CD14-positive monocyte (primary cell): ENCODE results near the gene SCN10A. TPM values are rescaled to one million over a fixed set of nuclear protein-coding genes. Genes with fewer than 3 reads are reported as not detected.

Source experiments
- DNase-seq, 3 donors: peaks; one replicate each; pipeline ENCODE4 v3.0.0-alpha.2; 2011 to 2022
- H2AFZ ChIP-seq: 2 replicates; pipeline ENCODE4 v1.6.0; 2012; ENCODE audit warnings: mild to moderate bottlenecking, low read depth, low read length, inconsistent platforms; ENCODE audit not compliant: insufficient read depth, poor library complexity, severe bottlenecking
- H3K27ac ChIP-seq, 2 donors: 1 replicate in 1 of 2; 2 replicates in 1 of 2; pipeline ENCODE4 v1.5.1; 2012 to 2013; ENCODE audit warnings: low read length in 2 of 2, control low read depth in 1 of 2, inconsistent platforms in 1 of 2, low read depth in 1 of 2, mild to moderate bottlenecking in 1 of 2
- H3K27me3 ChIP-seq, 2 donors: one replicate each; pipeline versions ENCODE4 v1.6.0 to v1.6.1; 2011 to 2013; ENCODE audit warnings: low read length in 2 of 2; ENCODE audit not compliant: control insufficient read depth in 2 of 2, insufficient read depth in 2 of 2
- H3K36me3 ChIP-seq, 2 donors: replicated peaks in 1 of 2; 1 replicate in 1 of 2; 2 replicates in 1 of 2; pipeline versions ENCODE4 v1.5.1 to v1.6.1; 2012 to 2013; ENCODE audit warnings: low read length in 2 of 2, control low read depth in 1 of 2, inconsistent platforms in 1 of 2, mild to moderate bottlenecking in 1 of 2; ENCODE audit not compliant: insufficient read depth in 2 of 2, control insufficient read depth in 1 of 2
- H3K4me1 ChIP-seq, 2 donors: 1 replicate in 1 of 2; 2 replicates in 1 of 2; pipeline versions ENCODE4 v1.5.1 to v1.6.1; 2012 to 2013; ENCODE audit warnings: low read length in 2 of 2, control low read depth in 1 of 2, inconsistent platforms in 1 of 2, mild to moderate bottlenecking in 1 of 2, moderate library complexity in 1 of 2; ENCODE audit not compliant: insufficient read depth in 2 of 2, control insufficient read depth in 1 of 2
- H3K4me2 ChIP-seq: replicated peaks from 2 replicates; pipeline ENCODE3; 2012; ENCODE audit warnings: low read length, moderate library complexity, mild to moderate bottlenecking; ENCODE audit not compliant: poor library complexity, severe bottlenecking; ENCODE audit errors: extremely low read depth
- H3K4me3 ChIP-seq, 3 experiments: fragments of 200-600 bp in 1 of 3; sonication (generic) in 1 of 3; replicated peaks in 1 of 3; 1 replicate in 2 of 3; 2 replicates in 1 of 3; pipeline ENCODE4 v1.5.1; 2011 to 2013; ENCODE audit warnings: low read length in 3 of 3, mild to moderate bottlenecking in 3 of 3, control low read depth in 2 of 3, low read depth in 2 of 3, inconsistent platforms in 1 of 3, moderate library complexity in 1 of 3
- H3K79me2 ChIP-seq: 2 replicates; pipeline ENCODE4 v1.6.0; 2012; ENCODE audit warnings: mild to moderate bottlenecking, control low read depth, inconsistent platforms, low read length, moderate library complexity; ENCODE audit not compliant: insufficient read depth
- H3K9ac ChIP-seq: 2 replicates; pipeline ENCODE4 v1.6.0; 2017; ENCODE audit warnings: low read length, mild to moderate bottlenecking; ENCODE audit not compliant: insufficient read depth, poor library complexity, severe bottlenecking
- H3K9me3 ChIP-seq, 2 donors: replicated peaks in 1 of 2; 1 replicate in 1 of 2; 2 replicates in 1 of 2; pipeline versions ENCODE4 v1.5.1 to v1.6.1; 2012 to 2013; ENCODE audit warnings: low read length in 2 of 2, control low read depth in 1 of 2; ENCODE audit not compliant: control insufficient read depth in 1 of 2, insufficient read depth in 1 of 2
- H4K20me1 ChIP-seq: 2 replicates; pipeline ENCODE4 v1.6.0; 2012; ENCODE audit warnings: mild to moderate bottlenecking, low read length, control low read depth, moderate library complexity; ENCODE audit not compliant: insufficient read depth
- H3K27ac Mint-ChIP-seq, 7 donors: one replicate each; pipeline ENCODE4 v1.8.0; 2020; ENCODE audit warnings: mild to moderate bottlenecking in 7 of 7, mixed read lengths in 7 of 7, moderate library complexity in 6 of 7, inconsistent platforms in 2 of 7
- H3K27me3 Mint-ChIP-seq, 3 donors: one replicate each; pipeline ENCODE4 v1.8.0; 2021 to 2022; ENCODE audit warnings: low read depth in 3 of 3, mild to moderate bottlenecking in 3 of 3, mixed read lengths in 3 of 3, moderate library complexity in 3 of 3, inconsistent platforms in 1 of 3
- H3K36me3 Mint-ChIP-seq, 2 donors: one replicate each; pipeline ENCODE4 v1.8.0; 2020; ENCODE audit warnings: mixed read lengths in 2 of 2, inconsistent platforms in 1 of 2, mild to moderate bottlenecking in 1 of 2
- H3K4me1 Mint-ChIP-seq: one replicate; pipeline ENCODE4 v1.8.0; 2020; ENCODE audit warnings: mild to moderate bottlenecking, mixed read lengths
- H3K4me3 Mint-ChIP-seq, 2 donors: one replicate each; pipeline ENCODE4 v1.8.0; 2020; ENCODE audit warnings: mild to moderate bottlenecking in 2 of 2, mixed read lengths in 2 of 2, moderate library complexity in 1 of 2
- H3K9me3 Mint-ChIP-seq, 7 donors: one replicate each; pipeline ENCODE4 v1.8.0; 2020 to 2022; ENCODE audit warnings: mixed read lengths in 7 of 7, mild to moderate bottlenecking in 6 of 7, moderate library complexity in 6 of 7, inconsistent platforms in 2 of 7
- CTCF ChIP-seq: fragments of 200-600 bp; IDR thresholded peaks from one replicate; pipeline ENCODE4 v1.8.0; 2022; ENCODE audit warnings: antibody characterized with exemption, mild to moderate bottlenecking
- WGBS: methylation state at CpG from one replicate; pipeline ENCODE4 v1.1.5; 2013; ENCODE audit warnings: missing lambda C conversion rate; ENCODE audit not compliant: insufficient coverage; 5-methylcytosine and 5-hydroxymethylcytosine counted together
- intact Hi-C, 2 donors: fragments of 100-400 bp; cut with micrococcal nuclease; formaldehyde crosslinking; loops; one replicate each; pipeline versions ENCODE4 v1.15.0 to v1.15.1; 2023
- polyA plus RNA-seq, 3 donors: library from polyadenylated mRNA; depleted of rRNA in 1 of 3; unstranded in 2 of 3; stranded (reverse) in 1 of 3; fragments of 300-500 nt in 2 of 3; fragments of >200 nt in 1 of 3; fragmentation: Illumina TruSeq in 2 of 3; gene quantifications; 1 replicate in 2 of 3; 2 replicates in 1 of 3; pipeline ENCODE4 v1.2.3, GENCODE V29; 2012 to 2021

Gene SCN10A
- polyA plus RNA-seq, 3 donors = not detected

GRCh38 chr3:38823186-38823585 is 7.2 kb upstream of the SCN10A start:
- H3K27ac ChIP-seq = no peak overlapping the region
- no peaks in the 10 kb centered on the region for H3K36me3 ChIP-seq
- H2AFZ ChIP-seq = no peak overlapping the region
- Mint-ChIP-seq H3K9me3 (peaks cover 0 to 2% (median 0%) of the 10 kb centered on the region in 7 donors), H3K36me3 (no peaks in the 10 kb centered on the region), H3K4me1 (no peaks in the 10 kb centered on the region), H3K27ac (no peak overlapping the region), H3K27me3 (peaks cover 0 to 4% (median 2%) of the 10 kb centered on the region in 3 donors), H3K4me3 (no peak overlapping the region)
- H3K79me2 ChIP-seq = no peaks in the 10 kb centered on the region
- H3K4me2 ChIP-seq = no peak overlapping the region
- H3K9ac ChIP-seq = no peak overlapping the region
- H3K4me1 ChIP-seq = no peaks in the 10 kb centered on the region
- 95% methylated on average over 4 of the region's 5 CpGs for WGBS
- TF ChIP-seq CTCF = no peak
- H3K9me3 ChIP-seq = no peaks in the 10 kb centered on the region
- no peaks in the 10 kb centered on the region for H4K20me1 ChIP-seq
- no peaks in the 10 kb centered on the region for H3K27me3 ChIP-seq
- intact Hi-C loops = no loop called here
- no peak overlapping the region for H3K4me3 ChIP-seq
- DNase-seq = no peak

- Mint-ChIP-seq H3K4me1 (no peaks in the 10 kb centered on the region), H3K27ac (no peak overlapping the region), H3K36me3 (no peaks in the 10 kb centered on the region), H3K27me3 (peaks cover 0 to 3% (median 2%) of the 10 kb centered on the region in 3 donors), H3K4me3 (no peak overlapping the region), H3K9me3 (no peaks in the 10 kb centered on the region)
- H3K4me1 ChIP-seq = no peaks in the 10 kb centered on the region
- H3K27ac ChIP-seq = no peak overlapping the region
- no peak overlapping the region for H3K4me3 ChIP-seq
- H3K79me2 ChIP-seq = no peaks in the 10 kb centered on the region
- H3K9me3 ChIP-seq = no peaks in the 10 kb centered on the region
- DNase-seq = no peak
- TF ChIP-seq CTCF = no peak
- H3K36me3 ChIP-seq = no peaks in the 10 kb centered on the region
- 100% methylated on average over 4 of the region's 5 CpGs for WGBS
- no peak overlapping the region for H2AFZ ChIP-seq
- intact Hi-C loops = no loop called here
- no peak overlapping the region for H3K9ac ChIP-seq
- H3K27me3 ChIP-seq = no peaks in the 10 kb centered on the region
- H4K20me1 ChIP-seq = no peaks in the 10 kb centered on the region
- no peak overlapping the region for H3K4me2 ChIP-seq
These were observed 4.2 kb downstream of the SCN10A start for GRCh38 chr3:38811822-38812221.
